Kasumi-1 (cell line): ENCODE results near the gene ARMC2.
"Not testable (repeated sequence)": the region's sequence is repeated elsewhere in the genome, so short reads cannot be mapped to it uniquely, and the experiment has no call there.

Experiments
- DNase-seq, 2 experiments: peaks; one replicate each; lab custom pipeline; 2025; lab: John Stamatoyannopoulos, UW

Gene ARMC2

DNA sequence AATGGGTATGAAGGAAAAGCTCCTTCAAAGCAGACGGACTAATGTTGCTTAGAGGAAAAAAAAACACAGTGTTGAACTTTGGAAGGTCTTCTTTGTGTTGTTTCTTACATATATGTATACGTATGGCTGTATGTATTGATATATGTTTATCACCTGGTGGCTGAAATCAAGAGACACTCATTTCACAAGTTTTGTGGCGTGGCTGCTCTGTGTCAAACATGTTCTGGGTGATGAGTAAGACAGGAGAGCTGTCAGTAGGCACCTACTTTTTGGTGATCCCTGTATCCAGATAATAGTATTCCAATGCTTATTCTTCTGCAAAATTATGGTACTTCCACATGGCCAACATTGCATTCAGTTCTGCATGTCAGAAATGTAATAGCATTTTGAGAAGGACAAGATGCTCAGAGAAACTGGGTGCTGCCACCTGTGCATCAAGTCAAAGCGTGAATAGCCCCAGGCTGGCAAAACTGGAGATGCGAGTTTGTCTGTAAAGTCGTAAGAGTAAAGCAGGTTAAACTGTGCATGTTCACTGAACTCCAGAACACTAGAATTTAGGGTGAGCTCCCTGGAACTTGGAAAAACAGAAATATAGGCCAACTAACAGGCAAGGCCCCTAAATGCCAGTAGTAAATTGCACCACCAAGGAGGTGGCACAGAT, 67.9 kb downstream of the ARMC2 start:
- no peak for DNase-seq

DNA sequence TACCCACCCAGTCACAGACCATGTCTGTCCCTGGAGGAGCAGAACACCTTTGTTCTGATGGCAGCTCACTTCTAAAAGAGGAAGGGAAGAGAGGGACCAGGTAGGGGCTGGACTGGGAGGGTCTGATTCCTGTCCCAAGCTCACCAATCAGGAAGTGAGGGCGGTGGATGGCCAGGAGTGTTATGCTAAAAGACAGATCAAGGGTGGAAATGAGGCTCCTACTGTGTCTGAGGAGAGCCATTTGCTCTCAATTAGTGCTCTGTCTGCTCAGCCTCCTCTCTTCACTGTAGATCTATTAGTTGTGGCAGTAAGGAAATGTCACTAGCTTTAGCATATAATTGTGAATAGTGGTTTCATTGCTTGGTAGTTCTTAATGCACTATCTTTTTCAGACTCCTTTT, 72.5 kb downstream of the ARMC2 start:
- no peak for DNase-seq

DNA sequence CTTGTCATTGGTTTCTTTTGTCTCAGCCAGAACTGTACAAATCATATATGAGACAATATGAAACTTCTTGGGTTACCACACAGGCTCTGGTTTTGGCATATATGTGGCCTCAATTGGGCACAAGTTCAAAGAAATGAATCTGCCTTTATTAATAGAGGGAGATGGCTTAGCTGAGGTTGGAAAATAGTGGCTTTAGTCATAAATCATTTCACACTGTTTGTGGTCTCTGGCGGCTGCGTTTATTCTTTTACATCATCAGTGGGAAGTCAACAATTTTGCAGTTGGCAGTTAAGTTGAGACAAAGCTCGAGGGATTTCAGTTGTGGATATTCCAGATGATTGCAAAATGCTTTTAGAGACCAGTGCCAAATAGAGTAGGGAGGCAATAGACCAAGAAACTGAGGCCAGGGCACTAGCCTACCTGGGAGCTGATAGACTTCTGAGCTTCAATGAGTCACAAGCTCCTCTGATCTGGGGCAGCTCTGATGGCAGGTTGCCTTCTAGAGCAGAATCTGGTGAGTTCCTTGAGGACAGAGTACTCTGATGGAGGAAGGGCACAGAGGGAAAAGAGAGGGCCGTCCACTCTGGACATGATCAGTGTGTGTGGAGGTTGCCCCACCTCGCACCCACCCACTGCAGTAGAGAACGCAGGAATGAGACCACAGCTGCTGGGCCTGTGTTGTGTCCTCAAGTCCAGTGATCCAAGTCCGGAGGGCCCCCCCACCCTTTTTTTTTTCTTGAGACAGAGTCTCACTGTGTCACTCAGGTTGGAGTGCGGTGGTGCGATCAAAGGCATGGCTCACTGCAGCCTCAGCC, 73.5 kb downstream of the ARMC2 start:
- DNase-seq, result no peak

GRCh38 chr6:108922499-108922898, 74.3 kb downstream of the ARMC2 start:
- DNase-seq, result no peak

DNA sequence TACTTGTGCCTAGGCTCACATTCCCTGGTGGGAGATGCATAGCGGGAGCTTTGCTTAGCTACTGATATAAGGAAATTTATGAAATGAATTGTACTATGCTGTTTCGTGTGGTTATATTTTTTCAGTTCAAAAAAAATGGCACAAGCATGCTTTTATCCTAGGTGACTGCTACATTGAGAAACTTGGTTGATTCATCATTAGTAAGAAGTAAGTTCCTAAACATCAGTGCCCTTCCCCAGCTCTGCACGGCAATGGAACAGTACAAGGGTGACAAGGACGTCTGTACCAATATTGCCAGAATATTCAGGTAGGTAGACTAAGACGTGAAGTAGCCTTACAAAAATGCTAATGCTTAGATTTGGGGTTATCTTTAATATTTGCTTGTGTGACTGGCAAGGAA, 79.7 kb downstream of the ARMC2 start:
- DNase-seq, result no peak

GRCh38 chr6:108928650-108929049, 80.4 kb downstream of the ARMC2 start:
- DNase-seq, result no peak

DNA sequence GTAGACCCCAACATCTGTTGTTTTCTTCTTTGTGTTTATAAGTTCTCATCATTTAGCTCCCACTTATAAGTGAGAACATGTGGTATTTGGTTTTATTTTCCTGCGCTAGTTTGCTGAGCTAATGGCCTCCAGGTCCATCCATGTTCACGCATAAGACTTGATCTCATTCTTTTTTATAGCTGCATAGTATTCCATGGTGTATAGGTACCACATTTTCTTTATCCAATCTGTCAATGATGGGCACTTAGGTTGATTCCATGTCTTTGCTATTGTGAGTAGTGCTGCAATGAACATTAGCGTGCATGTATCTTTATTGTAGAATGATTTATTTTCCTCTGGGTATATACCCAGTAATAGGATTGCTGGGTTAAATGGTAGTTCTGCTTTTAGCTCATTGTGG, 82.9 kb downstream of the ARMC2 start:
- not testable (repeated sequence) for DNase-seq

- no peak for DNase-seq
These were observed 88.9 kb downstream of the ARMC2 start for GRCh38 chr6:108937170-108937569.

- no peak for DNase-seq
These were observed 92.5 kb downstream of the ARMC2 start for GRCh38 chr6:108940741-108941140.

GRCh38 chr6:108941281-108941680, 93.1 kb downstream of the ARMC2 start:
- no peak for DNase-seq

DNA sequence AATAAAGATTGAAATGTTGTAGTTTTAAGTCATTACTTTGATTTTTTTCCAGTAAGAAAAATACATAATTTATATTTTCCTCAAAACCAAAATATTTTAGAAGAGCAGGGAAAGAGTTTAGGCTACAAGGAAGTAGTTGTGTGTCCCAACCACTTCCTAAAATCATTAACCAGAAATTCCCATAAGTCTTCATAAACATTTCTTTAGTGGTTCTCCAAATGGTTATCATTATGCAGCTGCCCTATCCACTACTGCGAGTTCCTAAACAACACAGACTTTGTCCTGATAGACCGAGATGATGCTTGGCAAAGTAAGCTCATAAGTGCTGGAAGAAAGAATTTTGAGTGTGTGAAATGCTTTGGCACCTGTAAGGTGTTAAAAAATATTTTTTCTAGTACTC, 93.6 kb downstream of the ARMC2 start:
- DNase-seq, result no peak

DNA sequence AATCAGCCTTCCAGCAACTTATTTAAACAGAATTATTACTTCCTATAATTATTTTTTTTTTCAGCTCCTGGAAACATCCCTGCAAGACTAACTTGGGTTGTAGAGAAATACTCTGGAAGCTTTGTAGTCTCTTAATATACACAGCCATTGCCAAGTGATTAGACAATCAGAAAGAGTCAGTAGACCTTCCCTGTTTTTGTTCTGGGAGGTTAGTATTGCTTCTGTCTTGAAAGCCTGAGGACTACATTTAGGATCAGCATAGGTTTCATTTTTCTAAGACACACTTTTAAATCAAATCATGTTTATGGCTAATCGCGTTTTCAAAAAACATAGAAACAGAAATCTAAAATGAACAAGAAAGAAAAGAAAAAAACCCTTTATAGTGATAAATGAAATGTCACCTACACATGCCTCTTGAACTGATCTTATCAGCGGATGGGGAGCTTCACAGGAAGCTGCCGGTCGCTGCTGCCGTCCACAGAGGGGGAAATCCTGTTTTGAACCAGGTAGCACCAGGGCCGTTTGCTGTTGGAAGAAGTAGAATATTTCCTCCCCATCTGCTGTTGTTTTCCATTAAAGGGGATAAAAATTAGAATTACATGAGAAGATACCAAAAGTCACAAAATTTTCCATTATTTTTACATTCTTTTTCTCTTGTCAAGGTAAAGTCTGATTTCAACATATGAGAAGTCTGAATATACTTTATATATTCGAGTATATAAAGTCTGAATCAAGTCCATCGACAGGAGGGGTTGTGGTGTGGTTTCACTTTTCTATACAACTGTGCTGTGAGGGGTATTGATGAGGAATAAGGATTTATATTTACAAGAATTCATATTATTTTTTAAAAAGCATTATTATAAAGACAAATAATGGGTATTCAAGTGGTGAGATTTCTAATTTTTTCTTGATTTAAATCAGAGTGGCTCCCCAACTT, 94.6 kb downstream of the ARMC2 start:
- no peak for DNase-seq

DNA sequence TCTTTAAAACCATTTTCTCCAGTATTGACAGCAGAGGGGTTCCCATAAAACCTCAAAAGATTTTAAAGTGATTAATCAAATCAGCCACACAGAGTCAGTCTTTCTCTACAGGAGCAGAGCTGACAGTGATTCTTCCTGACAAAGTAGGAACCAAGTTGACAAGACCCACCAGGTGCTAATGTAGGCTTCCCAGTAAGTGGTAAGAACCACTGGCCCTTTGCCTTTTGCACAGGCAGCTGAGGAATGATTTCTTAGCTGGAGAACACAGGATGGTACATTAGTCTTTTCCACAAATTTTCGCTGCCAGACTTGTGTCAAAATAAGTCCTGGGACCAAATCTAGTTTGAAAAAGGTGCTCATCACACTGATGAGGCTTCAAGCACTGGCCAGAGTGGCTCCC, 95.8 kb downstream of the ARMC2 start:
- no peak for DNase-seq

DNA sequence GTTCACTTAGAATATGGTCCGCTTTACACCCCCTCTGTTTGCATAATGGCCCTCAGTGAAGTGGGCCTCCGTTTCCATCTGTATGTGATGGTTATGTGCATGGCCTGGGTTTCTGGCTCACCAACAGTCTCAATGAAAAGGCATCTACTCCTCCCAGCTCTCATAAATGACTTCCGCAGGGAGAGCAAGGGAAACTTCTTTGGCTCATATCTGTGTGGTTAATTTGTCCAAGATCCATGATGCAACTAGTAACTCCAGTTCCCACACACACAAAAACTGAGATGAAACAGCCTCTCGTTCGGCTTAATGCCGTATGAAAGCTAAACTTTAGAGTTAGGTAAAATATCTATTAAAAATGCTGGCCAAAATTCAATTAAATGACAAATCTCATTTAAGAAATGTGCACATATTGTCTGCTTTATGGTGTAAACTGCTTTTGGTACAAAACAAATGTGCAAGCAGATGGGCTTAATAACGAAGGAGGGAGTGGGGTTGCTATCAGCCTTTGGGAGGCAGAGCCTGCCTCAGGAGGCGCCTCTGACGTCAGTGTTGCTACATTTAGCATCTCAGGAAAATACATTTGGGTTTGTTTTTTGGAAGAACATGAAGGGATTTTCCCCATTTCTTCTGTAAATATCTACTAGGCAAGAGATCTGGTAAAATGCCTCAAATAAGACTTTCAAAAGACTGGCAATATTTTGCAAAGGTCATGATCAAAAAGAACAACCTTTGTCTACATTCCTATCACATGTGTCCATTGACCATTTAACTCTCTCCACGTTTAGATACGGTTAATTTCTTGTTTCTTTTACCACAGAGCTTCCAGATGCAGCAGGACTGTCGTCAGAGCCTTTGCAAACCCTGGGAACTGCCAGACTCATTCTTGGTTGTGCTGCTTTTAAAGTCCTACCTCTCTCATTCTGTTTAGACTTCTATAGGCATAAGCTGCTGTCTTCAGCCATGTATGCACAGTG, 96.8 kb downstream of the ARMC2 start:
- no peak for DNase-seq

- no peak for DNase-seq
These were observed 97.5 kb downstream of the ARMC2 start for GRCh38 chr6:108945681-108946159.

GRCh38 chr6:108946695-108947094, 98.5 kb downstream of the ARMC2 start:
- DNase-seq, result no peak

DNA sequence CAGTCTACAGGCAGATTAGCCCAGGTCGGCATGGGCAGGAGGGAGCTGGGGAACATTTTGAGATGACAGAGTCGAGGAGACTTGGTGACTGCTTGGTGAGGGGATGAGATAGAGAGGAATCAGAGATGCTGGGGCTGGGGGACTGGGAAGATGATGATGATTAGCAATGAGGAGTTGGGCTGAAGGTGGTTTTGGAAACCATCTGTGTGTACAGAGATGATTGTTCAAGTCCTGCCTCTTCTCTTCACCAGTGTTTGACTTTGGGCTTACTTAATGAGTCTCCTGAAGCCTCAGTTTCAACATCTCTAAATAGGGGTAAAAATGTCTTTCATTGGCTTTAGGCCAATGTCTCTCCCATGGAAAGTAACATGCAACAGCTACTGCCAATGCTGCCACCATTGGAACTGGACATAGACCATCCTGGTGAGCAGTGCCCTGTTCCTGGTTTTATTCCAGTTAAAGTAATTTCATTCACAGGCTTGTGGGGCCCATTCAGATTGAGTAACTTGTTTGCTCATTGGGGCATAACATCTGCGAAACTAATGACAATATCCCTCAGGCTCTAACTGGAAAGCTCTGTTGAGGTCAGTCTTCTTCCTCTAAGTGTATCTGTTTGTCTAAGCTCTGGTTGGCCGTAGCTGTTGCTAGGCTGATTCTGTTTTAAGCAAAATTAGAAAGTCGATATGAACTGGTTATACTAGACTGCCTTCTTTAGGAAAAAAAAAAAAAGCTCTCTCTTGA, 99.1 kb downstream of the ARMC2 start:
- no peak for DNase-seq

GRCh38 chr6:108948181-108948661, 100.0 kb downstream of the ARMC2 start:
- DNase-seq, result no peak

DNA sequence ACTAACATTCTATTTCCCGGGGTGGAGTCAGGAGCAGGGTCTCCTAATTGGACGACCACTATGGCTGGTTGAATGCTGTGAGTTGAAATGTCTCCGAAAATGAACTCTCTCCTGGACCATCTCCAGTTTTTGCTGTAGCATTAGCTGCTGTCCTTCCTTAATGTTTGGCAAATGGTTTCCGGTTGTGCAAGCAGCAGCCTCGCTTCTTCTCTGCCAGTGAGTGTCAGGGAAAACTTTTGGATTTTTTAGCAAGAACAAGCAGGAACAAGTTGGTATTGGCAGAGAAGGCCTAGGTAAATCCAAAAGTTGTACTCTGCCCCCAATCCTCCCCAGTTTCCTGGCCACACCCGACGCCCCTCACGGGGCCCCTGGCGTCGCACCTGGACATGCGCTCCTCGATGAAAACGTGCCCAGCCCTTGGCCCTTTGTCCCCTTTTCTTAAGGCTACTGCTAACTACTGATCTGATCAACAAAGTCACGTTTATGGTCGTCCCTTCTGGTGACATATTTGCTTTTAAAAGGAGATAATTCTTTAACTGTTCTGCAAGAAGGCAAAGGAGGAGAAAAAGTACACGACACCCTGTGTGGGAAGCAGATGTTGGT, 103.2 kb downstream of the ARMC2 start:
- DNase-seq, result no peak
